Daoy (cell line): ENCODE measurements around the gene B3GNT4. TPM values are rescaled to one million over a fixed set of nuclear protein-coding genes. Genes with fewer than 3 reads are reported as not detected.
"Not testable (repeated sequence)": the region's sequence is repeated elsewhere in the genome, so short reads cannot be mapped to it uniquely, and the experiment has no call there.

Experiments
- DNase-seq: peaks from one replicate; pipeline ENCODE4 v3.0.0-alpha.2; 2015; ENCODE audit warnings: low read depth
- total RNA-seq: library from RNA; depleted of rRNA; stranded (reverse); fragments of >200 nt; shearing (Covaris generic); gene quantifications from 2 replicates; pipeline ENCODE4 v1.2.3, GENCODE V29; 2014; rRNA removed

B3GNT4 gene
- total RNA-seq, 1 experiment from 2014 or later, result not detected

DNA sequence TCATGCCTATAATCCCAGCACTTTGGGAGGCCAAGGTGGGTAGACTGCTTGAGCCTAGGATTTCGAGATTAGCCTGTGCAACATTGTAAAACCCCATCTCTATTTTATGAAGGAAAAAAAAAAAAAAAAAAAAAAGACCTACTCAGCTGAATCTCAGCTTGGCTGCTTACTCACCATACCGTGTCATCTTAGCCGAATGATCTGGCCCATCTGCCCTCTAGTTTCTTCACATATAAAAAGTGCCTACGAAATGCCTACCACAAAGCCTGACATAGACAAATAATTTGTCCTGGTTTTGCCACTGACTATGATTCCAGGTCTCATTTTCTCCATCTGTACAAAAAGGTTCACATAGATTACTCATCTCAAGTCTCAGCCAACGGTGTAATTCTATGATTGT lies 12.3 kb downstream of the B3GNT4 start:
- DNase-seq, result no peak

DNA sequence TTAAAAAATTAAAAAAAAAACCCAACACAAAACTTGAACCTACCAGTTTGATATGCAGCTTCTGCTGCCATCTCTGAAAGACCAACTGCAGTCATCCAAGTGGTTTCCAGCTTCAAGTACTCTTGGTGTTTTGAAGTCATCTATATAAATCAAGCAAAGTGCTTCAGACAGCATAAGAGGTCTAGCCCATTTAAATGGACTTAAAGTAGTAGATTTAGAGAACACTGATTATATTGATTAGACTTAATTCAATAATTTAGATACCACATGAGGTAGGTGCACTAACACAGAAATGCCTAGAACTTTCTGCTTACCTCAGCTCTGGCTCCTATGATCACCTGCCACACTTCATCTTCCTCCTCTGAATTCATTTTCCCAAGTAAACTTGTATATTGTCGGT lies 12.9 kb downstream of the B3GNT4 start:
- DNase-seq, result no peak

DNA sequence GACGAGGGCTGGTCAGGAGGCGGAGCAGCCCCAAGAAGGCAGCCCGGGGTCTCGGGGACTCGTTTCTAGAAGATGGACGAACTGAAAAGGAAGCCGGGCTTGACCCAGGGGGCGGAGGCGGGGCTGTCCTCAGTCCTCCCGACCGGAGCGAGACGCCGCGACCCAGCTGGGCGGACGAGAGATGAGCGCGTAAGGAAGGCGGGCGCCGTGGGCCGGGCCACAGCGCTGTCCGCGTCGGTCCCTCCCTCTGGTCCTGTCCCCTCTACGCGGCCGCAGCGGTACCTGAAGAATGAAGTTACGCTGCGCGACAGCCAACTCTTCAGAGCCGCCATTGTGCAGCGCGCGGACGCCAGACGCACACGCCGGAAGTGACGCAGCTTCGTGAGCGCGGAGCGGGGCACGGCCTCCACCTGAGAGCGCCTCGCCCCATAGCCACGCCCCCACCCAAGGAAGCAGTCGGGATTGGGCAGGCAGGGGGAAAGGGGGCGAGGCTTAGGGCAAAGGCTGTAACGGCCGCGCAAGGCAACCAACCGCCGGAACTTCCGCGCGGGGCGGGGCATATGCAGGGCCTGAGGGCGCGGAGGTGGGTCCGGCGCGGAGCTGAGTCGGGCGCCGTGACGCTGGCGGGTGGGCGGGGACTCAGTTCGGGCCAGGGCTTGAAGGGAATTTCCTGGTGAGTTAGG lies 22.3 kb downstream of the B3GNT4 start, which contains the start of gene DIABLO:
TSS of gene DIABLO (minus strand) at position 370 of the 683 bp plus-strand sequence. CDS start at position 332, 38 bp downstream.
- DNase-seq, result peak; percentile 100

DNA sequence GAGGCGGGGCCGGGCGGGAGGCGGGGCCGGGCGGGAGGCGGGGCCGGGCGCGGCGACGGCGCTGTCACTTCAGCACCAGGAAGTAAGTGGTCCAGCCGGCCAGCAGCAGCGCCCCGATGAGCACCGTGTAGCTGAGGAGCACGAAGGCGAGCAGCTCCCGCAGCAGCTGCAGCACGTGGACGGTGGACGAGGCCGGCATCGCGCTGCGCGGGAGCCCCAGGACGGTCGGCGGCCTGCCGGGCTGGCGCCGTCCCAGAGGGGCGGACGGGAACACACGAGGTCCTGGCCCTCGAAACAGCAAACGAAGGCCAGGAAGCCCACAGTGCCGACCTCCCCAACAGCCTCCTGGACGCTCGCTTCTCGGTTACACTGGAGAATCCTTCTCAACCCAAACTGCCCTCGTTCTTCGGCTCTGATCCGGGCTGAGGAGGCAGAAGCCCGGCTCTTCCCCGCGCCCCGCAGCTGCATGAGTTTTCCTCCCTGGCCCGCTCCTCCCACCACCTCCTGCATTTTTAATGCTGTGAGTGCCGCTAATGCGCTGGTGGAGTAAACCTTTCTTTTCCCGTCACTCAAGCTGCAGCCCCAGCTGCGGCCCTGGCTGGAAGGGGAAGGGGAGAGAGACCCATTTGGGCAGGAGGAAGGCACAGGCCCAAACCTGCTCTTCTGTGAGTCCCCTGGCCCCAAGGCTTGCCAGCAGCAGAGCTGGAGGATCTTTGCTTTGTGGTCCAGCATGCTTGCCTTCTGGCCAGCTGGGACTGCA lies 23.0 kb downstream of the B3GNT4 start:
- no peak for DNase-seq

DNA sequence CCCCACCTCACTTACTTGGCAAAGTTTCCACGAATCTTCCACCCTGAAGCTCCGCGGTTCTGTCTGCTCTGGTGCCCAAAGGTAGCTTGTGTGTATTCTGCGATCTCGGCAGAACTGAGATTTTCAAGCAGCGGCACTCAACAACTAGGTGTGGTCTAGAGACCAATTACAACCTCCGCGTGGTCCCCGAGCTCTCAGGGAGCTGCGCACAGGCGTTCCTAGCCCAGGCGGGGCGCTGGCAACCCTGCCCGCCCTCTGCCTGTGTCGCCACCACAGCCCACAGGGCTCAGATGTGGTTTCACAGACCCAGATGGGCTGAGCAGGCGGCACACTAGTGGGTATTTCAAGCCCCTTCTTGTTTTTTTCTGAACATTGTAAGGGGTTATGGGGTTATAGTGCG lies 23.8 kb downstream of the B3GNT4 start:
- DNase-seq, result no peak

DNA sequence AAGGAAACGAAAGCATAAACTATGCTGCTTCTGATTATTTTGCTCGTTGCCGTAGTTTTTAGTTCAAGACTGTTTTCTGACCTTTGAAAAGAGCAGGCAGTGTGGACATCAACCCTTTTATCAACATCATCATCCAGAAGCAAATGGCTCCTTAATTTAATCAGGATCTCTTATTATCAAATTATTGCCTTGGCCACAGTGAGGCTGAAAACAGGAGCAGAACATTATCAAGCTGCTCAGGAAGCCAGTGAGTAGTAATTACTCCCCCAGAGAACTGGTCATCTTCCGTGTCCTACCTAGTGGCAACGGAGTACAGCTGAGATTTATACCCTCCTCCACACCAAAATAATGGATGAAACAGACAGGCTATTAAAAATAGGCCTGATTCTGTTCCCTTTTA lies 24.6 kb downstream of the B3GNT4 start:
- no peak for DNase-seq

DNA sequence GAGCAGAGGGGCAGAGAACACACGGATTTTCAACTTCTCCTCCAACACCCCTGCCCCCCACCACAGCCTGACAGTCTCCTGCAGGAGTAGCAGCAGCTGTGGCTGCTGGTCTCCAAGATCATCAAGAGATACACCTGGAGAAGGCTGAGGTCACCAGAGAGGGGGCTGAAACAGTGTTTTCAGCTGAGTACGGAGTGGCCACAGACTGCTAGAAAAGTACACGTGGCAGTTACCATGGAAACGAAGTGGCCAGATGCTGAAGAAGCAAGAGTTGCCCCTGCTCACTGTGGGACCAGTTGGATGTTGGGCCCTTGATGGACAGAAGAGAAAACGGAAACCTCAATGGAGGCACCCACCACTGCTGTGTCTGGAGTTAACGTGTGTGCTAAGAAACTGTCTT lies 27.3 kb downstream of the B3GNT4 start:
- DNase-seq, result no peak

DNA sequence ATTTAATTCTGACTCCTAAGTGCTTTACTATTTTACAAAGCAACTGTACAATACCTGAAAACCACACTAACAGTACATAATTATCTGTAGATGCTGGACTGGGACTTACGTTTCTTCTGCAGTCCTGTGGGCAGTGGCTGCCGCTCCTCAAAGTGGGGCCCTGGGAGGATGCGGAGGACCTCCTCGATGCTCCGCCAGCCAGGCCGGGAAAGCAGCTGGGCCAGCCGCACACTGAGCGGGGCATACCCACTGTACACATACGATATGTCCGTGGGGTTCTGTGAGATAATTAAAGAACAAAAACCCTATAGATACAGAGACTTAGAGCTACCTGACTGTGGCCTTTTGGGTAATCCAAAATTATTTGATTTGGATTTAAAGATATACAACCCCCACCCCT lies 29.2 kb downstream of the B3GNT4 start:
- DNase-seq, result no peak

DNA sequence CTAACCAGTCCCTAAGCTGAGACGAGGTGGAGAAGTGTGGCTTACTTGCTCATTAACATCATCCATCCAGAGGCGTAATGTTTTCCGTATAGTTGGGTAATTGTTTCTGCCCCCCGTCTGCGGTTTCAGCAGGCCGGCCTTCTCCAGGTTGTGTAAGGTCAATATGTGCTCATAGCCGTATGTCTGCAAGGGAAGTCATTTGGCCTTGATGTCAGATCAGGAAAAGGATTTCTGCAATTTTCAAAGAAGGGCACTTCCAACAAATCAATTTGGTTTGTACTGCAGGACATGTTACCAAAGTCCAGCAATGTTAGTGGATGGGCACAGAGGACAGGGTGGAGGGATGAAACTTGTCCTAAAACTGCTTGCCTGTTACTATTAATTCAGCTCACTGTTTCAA lies 32.2 kb downstream of the B3GNT4 start:
- no peak for DNase-seq

DNA sequence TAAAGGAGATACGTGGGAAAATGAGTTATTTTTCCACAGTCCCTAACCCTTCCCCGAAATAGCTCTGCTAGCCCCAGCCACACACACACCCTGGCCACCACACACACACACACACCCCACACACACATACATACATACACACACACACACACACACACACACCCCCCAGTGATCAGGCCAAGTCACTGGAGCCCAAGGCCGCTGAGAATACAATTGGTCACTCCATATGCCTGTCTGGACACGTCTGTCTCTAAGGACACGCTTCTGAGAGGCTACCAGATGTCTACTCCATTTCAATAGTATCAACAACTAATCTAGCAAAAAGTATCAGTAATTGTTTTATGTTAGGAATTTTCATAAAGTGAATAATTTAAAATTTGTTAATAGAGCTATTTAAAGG lies 35.4 kb downstream of the B3GNT4 start:
- no peak for DNase-seq

DNA sequence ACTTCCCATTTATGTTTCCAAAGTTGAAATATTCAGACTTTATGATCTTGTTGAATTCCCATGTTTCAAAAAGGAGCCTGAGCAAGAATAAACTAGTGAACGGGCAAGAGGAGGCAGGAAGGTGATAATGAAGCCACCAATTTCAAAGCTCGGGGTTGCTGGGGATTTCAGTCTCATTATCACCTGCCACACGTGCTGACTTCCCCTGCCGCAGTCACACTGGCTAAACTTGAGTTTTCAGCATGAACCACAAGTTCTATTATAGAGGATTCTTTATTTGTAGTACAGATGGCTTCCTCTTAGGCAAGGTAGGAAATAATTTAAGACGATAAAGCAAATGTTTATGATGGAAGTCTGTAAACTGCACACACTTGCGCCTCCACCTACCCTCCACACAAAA lies 40.5 kb downstream of the B3GNT4 start:
- no peak for DNase-seq

DNA sequence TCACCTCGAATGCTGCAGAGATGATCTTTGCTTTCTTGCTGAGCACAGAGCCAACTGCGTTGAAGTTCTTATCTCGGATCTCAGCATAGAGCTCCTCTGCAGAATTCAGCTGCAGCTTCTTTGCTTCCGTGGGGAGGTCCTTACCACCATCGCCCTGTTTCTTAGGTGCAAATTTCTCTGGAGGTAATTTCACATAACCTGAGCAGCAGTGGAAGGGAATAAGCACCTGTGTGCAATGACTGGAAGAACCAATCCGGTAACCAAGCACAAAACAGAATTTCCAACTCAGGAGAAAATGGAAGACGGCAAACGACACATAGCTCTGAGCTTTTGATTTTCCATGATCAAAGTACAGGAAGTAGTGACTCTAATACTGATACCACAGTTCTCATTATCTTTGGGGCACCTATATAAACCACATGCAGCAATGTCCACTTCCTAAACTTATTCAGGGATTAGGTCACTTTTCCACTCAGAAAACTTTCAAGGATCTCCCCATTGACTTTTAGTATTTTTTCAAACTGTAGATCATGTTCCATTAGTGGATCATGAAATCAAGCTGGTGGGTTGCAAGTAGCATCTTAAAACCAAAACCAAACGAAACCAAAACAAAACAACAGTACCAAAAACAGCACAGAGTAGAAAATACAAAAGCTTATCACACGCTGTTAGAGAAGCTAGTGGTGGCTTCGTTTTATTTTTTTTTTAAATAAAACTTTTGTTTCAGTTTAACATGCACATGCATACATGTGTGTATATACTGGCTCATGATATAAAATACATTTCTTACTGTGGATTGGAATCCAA lies 41.3 kb downstream of the B3GNT4 start:
- no peak for DNase-seq

DNA sequence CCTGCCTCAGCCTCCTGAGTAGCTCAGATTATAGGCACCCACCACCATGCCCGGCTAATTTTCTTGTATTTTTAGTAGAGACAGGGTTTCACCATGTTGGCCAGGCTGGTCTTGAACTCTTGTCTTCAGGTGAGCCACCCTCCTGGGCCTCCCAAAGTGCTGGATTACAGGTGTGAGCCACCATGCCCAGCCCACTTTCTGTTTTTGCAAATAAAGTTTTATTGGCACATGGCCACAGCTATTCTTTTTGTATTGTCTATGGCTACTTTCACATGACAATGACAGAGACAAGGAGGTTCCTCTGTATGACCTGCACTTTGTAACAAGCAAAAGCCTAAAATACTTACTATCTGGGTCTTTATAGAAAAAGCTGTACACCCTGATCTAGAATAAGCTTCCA lies 42.0 kb downstream of the B3GNT4 start:
- no peak for DNase-seq

DNA sequence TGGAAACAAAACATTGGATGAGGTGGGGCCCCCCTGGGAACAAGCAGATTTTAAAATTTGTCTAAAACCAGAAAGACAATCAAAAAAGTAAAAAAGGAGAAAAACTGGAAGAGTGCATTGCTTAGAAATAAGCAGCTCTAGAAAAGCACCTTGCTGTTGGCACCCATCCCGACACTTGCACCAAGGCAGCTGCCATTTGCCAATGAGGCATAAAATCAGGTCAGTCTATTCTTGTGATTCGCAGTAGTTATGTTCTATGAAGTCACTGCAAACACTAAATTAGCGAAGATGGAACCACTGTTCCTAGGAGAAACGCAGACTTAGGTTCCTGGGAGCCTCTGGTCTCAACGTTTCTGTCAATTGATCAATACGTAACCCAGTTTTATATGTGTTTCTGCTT lies 46.5 kb downstream of the B3GNT4 start:
- no peak for DNase-seq

DNA sequence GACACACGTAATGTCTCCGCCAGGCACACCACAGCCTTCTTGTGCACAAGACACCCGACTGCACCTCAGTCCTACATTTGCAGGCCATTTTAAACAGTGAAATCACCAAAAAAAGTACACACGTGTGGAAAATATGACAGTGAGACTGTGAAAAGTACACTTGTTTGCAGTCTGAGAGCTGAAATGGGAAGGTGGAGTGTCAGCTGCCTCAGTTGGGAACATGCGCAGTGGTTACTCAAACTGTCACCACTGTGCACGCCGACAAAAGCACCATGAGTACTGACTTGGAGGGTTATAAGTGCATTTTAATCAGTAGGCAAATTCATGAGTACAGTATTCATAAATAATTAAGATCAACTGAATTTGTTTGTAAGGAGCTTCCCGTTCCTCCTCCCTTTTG lies 47.0 kb downstream of the B3GNT4 start:
- no peak for DNase-seq

DNA sequence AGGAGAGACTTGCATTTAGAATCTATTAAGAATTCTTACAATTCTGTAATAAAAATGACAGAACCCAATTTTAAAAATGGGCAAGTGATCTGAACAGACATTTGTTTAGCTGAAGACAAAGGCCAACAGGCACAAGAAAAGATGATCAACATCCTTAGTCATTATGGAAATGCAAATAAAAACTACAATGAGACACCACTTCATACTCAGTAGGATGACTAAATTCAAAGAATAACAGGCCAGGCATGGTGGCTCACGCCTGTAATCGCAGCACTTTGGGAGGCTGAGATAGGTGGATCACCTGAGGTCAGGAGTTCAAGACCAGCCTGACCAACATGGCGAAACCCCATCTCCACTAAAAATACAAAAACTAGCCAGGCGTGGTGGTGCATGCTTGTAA lies 55.0 kb downstream of the B3GNT4 start:
- not testable (repeated sequence) for DNase-seq

Other genes starting within 250 kb of the B3GNT4 start
- gene BCL7A, start 181.8 kb upstream of the B3GNT4 start, total RNA-seq, result 7.1 and 9.4 TPM in 2 replicates
- 3.4 and 7.1 TPM in 2 replicates for gene MLXIP, start 125.0 kb upstream of the B3GNT4 start, total RNA-seq
- not detected in 2 replicates for gene IL31, start 29.5 kb upstream of the B3GNT4 start, total RNA-seq
- 0.34 TPM in 1 of 2 replicates, not detected in the other for gene LRRC43, start 20.6 kb upstream of the B3GNT4 start, total RNA-seq
- 133 and 147 TPM in 2 replicates for gene DIABLO, start 22.3 kb downstream of the B3GNT4 start, total RNA-seq
- 36.4 and 37.8 TPM in 2 replicates for gene VPS33A, start 62.8 kb downstream of the B3GNT4 start, total RNA-seq
- 38.2 and 41.7 TPM in 2 replicates for gene CLIP1, start 219.0 kb downstream of the B3GNT4 start, total RNA-seq